Activated T-helper 2 cell treated with anti-CD3 and anti-CD28 coated beads, Interferon-gamma antibody, Interleukin-2, Interleukin-4, amounts not matched to agents 10 μg/mL and 5 μg/mL and 100 μg/mL, durations not matched to agents 14 hours and 24 hours and 36 hours (primary cell): Measurements from ENCODE around the gene KRTAP22-1. TPM values are rescaled to one million over a fixed set of nuclear protein-coding genes. Genes with fewer than 3 reads are reported as not detected.

ENCODE experiments used
- DNase-seq: peaks from one replicate; pipeline ENCODE4 v3.0.0; 2021; ENCODE audit warnings: low spot score
- H3K27ac Mint-ChIP-seq: one replicate; pipeline ENCODE4 v1.8.0; 2021; ENCODE audit warnings: mixed read lengths
- H3K27me3 Mint-ChIP-seq: one replicate; pipeline ENCODE4 v1.8.0; 2021; ENCODE audit warnings: low read depth, mixed read lengths
- H3K36me3 Mint-ChIP-seq: one replicate; pipeline ENCODE4 v1.8.0; 2021; ENCODE audit warnings: low read depth, mixed read lengths
- H3K4me1 Mint-ChIP-seq: one replicate; pipeline ENCODE4 v1.8.0; 2021; ENCODE audit warnings: low read depth, mixed read lengths
- H3K4me3 Mint-ChIP-seq: one replicate; pipeline ENCODE4 v1.8.0; 2021; ENCODE audit warnings: low read depth, mild to moderate bottlenecking, moderate library complexity, mixed read lengths
- H3K9me3 Mint-ChIP-seq: one replicate; pipeline ENCODE4 v1.8.0; 2021; ENCODE audit warnings: mixed read lengths
- intact Hi-C: fragments of 100-400 bp; cut with micrococcal nuclease; formaldehyde crosslinking; loops from one replicate; pipeline ENCODE4 v1.15.1; 2023
- total RNA-seq: library from RNA; stranded (reverse); gene quantifications from 2 replicates; pipeline ENCODE4 v1.2.3, GENCODE V29; 2022

KRTAP22-1 gene
- total RNA-seq, 1 donor from 2014 or later: not detected

GRCh38 chr21:30638686-30639085 lies 37.8 kb downstream of the KRTAP22-1 start:
- intact Hi-C loops: no loop called here
- no peaks in the 10 kb centered on the region for H3K27me3 Mint-ChIP-seq

GRCh38 chr21:30642564-30642963 lies 41.7 kb downstream of the KRTAP22-1 start, which contains the start of gene KRTAP20-3:
Gene KRTAP20-3, plus strand, starts transcription at chr21:30642864.
- no peak within 1 kb of the TSS for H3K4me3 Mint-ChIP-seq
- H3K36me3 Mint-ChIP-seq: no peaks in the 10 kb centered on the region
- no peaks in the 10 kb centered on the region for H3K4me1 Mint-ChIP-seq
- H3K27me3 Mint-ChIP-seq: no peaks in the 10 kb centered on the region
- H3K27ac Mint-ChIP-seq: no peak within 1 kb of the TSS
- intact Hi-C loops: no loop called here
- DNase-seq: no peak
- peaks cover 14% of the 10 kb centered on the region for H3K9me3 Mint-ChIP-seq

More at GRCh38 chr21:30638686-30639085, 37.8 kb downstream of the KRTAP22-1 start:
- Mint-ChIP-seq H3K4me1 (no peaks in the 10 kb centered on the region), H3K36me3 (no peaks in the 10 kb centered on the region), H3K27ac (no peak overlapping the region), H3K9me3 (peaks cover 4% of the 10 kb centered on the region), H3K4me3 (no peak overlapping the region)
- DNase-seq: no peak

DNA sequence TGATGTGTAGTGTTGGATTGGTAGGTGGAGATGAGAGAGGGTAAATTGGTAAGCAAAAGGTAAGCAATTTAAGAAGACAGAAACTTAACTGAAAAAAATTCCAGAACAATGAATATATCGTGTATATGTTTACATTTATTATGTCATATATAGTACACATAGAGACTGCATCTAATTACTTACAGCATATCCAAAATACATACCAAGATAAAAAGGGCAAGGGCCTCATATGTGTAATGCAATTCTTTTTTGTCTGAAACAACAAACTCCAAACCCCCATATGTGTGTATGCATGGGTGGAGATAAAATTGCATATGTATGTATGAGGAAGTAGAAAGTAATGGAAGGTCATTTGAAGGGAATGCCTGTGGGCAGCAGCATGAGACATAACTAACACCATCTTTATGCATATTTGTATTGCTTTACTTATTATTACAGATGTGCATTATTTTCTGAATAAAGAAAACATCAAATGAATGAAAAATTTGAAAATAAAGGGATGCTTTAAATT lies 46.1 kb downstream of the KRTAP22-1 start:
- DNase-seq: no peak
- Mint-ChIP-seq H3K4me1 (no peaks in the 10 kb centered on the region), H3K27me3 (peaks cover 5% of the 10 kb centered on the region), H3K27ac (no peak overlapping the region), H3K4me3 (no peak overlapping the region), H3K9me3 (peaks cover 18% of the 10 kb centered on the region), H3K36me3 (no peaks in the 10 kb centered on the region)
- intact Hi-C loops: no loop called here

Other genes starting within 250 kb of the KRTAP22-1 start
- not detected in 2 replicates for gene KRTAP13-2, start 228.8 kb upstream of the KRTAP22-1 start, total RNA-seq
- gene KRTAP13-1, start 205.1 kb upstream of the KRTAP22-1 start, total RNA-seq: not detected in 2 replicates
- not detected in 2 replicates for gene KRTAP13-3, start 175.2 kb upstream of the KRTAP22-1 start, total RNA-seq
- gene KRTAP13-4, start 170.9 kb upstream of the KRTAP22-1 start, total RNA-seq: not detected in 2 replicates
- not detected in 2 replicates for gene KRTAP15-1, start 160.8 kb upstream of the KRTAP22-1 start, total RNA-seq
- gene KRTAP19-1, start 120.7 kb upstream of the KRTAP22-1 start, total RNA-seq: not detected in 2 replicates
- not detected in 2 replicates for gene KRTAP19-2, start 113.7 kb upstream of the KRTAP22-1 start, total RNA-seq
- not detected in 2 replicates for gene KRTAP19-3, start 109.1 kb upstream of the KRTAP22-1 start, total RNA-seq
- gene KRTAP19-4, start 103.9 kb upstream of the KRTAP22-1 start, total RNA-seq: not detected in 2 replicates
- not detected in 2 replicates for gene KRTAP19-5, start 98.9 kb upstream of the KRTAP22-1 start, total RNA-seq
- not detected in 2 replicates for gene KRTAP19-6, start 59.2 kb upstream of the KRTAP22-1 start, total RNA-seq
- not detected in 2 replicates for gene KRTAP19-7, start 39.8 kb upstream of the KRTAP22-1 start, total RNA-seq
- not detected in 2 replicates for gene KRTAP22-2, start 10.7 kb upstream of the KRTAP22-1 start, total RNA-seq
- not detected in 2 replicates for gene KRTAP6-3, start 8.6 kb upstream of the KRTAP22-1 start, total RNA-seq
- gene KRTAP6-2, start 2.2 kb upstream of the KRTAP22-1 start, total RNA-seq: not detected in 2 replicates
- gene KRTAP6-1, start 12.8 kb downstream of the KRTAP22-1 start, total RNA-seq: not detected in 2 replicates
- gene KRTAP20-1, start 15.3 kb downstream of the KRTAP22-1 start, total RNA-seq: not detected in 2 replicates
- gene KRTAP20-4, start 19.5 kb downstream of the KRTAP22-1 start, total RNA-seq: not detected in 2 replicates
- gene KRTAP20-2, start 34.1 kb downstream of the KRTAP22-1 start, total RNA-seq: not detected in 2 replicates
- gene KRTAP20-3, start 41.8 kb downstream of the KRTAP22-1 start, total RNA-seq: not detected in 2 replicates
- gene KRTAP21-3, start 117.7 kb downstream of the KRTAP22-1 start, total RNA-seq: not detected in 2 replicates
- gene KRTAP21-2, start 146.2 kb downstream of the KRTAP22-1 start, total RNA-seq: not detected in 2 replicates
- gene KRTAP21-1, start 154.3 kb downstream of the KRTAP22-1 start, total RNA-seq: not detected in 2 replicates
- not detected in 2 replicates for gene KRTAP8-1, start 212.2 kb downstream of the KRTAP22-1 start, total RNA-seq
- not detected in 2 replicates for gene KRTAP7-1, start 228.7 kb downstream of the KRTAP22-1 start, total RNA-seq